ENCODE results near the gene ATP6V0D1. TPM values are rescaled to one million over a fixed set of nuclear protein-coding genes. Genes with fewer than 3 reads are reported as not detected.

The ATP6V0D1 gene
- total RNA-seq, 1 experiment from 2014 or later = 80.5 TPM

GRCh38 chr16:67463059-67463458, 17.9 kb downstream of the ATP6V0D1 start:
- no peaks in the 10 kb centered on the region for H3K27me3 ChIP-seq (replicated peaks)
- H3K27ac ChIP-seq = no peak overlapping the region
- H3K4me3 ChIP-seq = no peak overlapping the region
- H3K4me1 ChIP-seq (replicated peaks) = peaks cover 27% of the 10 kb centered on the region
- DNase-seq (ENCODE audit: low read depth in 1 of 2, low spot score in 2 of 2) = no peak
- H3K9me3 ChIP-seq (replicated peaks) = no peaks in the 10 kb centered on the region
- peaks cover 17% of the 10 kb centered on the region for H3K36me3 ChIP-seq

DNA sequence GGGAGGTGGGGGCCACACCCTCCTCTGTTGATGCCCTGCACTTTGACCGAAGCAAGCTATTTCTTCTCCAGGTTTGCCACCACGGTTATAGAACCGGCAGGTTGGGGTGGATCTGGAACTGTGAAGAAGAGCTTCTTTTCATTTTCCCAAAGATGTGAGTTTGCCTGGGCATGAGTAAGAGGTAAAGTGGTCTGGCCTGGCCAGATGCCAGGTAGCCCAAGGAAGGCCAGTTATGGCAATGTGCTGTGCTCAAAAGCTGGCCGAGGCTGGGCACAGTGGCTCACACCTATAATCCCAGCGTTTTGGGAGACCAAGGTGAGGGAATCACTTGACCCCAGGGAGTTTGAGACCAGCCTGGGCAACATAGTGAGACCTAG, 18.7 kb downstream of the ATP6V0D1 start:
- Histone ChIP-seq H3K4me1 (replicated peaks) (peaks cover 22% of the 10 kb centered on the region), H3K27ac (no peak overlapping the region), H3K36me3 (peaks cover 17% of the 10 kb centered on the region), H3K27me3 (replicated peaks) (no peaks in the 10 kb centered on the region), H3K4me3 (no peak overlapping the region), H3K9me3 (replicated peaks) (no peaks in the 10 kb centered on the region)
- DNase-seq (ENCODE audit: low read depth in 1 of 2, low spot score in 2 of 2) = no peak

DNA sequence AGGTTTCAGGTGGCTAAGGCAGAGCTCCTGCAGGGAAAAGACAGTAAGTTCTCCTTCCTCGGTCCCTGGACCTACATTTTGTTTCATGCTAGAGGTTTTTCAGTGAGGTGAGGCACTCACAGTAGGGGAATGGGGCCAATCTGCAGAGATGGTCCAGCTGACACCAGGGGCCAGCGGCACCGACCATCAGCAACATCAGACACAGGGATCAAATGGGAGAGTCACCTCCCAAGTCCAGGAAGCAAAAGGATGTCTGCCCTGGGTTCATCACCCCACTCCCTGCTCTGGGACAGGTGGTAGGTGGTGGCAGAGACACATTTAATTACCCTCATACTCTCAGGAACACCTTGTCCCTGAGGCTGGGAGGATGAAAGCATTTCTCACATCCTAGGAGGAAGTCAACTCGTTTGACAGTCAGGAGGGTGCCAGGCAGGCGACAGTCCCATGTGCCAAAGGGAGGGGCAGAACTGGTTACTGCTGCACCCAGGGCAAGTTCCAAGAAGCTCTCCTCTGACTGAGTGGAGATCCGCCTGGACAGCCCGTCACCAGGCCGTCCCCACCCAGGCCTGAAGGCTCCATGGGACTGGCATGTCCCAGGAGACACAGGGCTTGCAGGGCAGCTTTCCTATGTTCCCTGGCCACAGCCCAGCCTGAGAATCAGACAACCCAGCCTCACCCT, 19.2 kb downstream of the ATP6V0D1 start:
- Histone ChIP-seq H3K27me3 (replicated peaks) (no peaks in the 10 kb centered on the region), H3K36me3 (peaks cover 17% of the 10 kb centered on the region), H3K9me3 (replicated peaks) (no peaks in the 10 kb centered on the region), H3K4me1 (replicated peaks) (peaks cover 16% of the 10 kb centered on the region), H3K4me3 (no peak overlapping the region), H3K27ac (no peak overlapping the region)
- no peak for DNase-seq (ENCODE audit: low read depth in 1 of 2, low spot score in 2 of 2)

GRCh38 chr16:67460961-67461360, 20.0 kb downstream of the ATP6V0D1 start:
- DNase-seq (ENCODE audit: low read depth in 1 of 2, low spot score in 2 of 2) = no peak
- Histone ChIP-seq H3K4me3 (no peak overlapping the region), H3K27ac (no peak overlapping the region), H3K9me3 (replicated peaks) (no peaks in the 10 kb centered on the region), H3K36me3 (peaks cover 17% of the 10 kb centered on the region), H3K4me1 (replicated peaks) (peaks cover 8% of the 10 kb centered on the region), H3K27me3 (replicated peaks) (no peaks in the 10 kb centered on the region)

GRCh38 chr16:67460168-67460567, 20.8 kb downstream of the ATP6V0D1 start:
- peaks cover under 1% of the 10 kb centered on the region for H3K4me1 ChIP-seq (replicated peaks)
- H3K4me3 ChIP-seq = no peak overlapping the region
- no peaks in the 10 kb centered on the region for H3K27me3 ChIP-seq (replicated peaks)
- no peak overlapping the region for H3K27ac ChIP-seq
- DNase-seq (ENCODE audit: low read depth in 1 of 2, low spot score in 2 of 2) = no peak
- peaks cover 17% of the 10 kb centered on the region for H3K36me3 ChIP-seq
- no peaks in the 10 kb centered on the region for H3K9me3 ChIP-seq (replicated peaks)

- DNase-seq (ENCODE audit: low read depth in 1 of 2, low spot score in 2 of 2) = no peak
- Histone ChIP-seq H3K27ac (no peak overlapping the region), H3K27me3 (replicated peaks) (no peaks in the 10 kb centered on the region), H3K4me1 (replicated peaks) (no peaks in the 10 kb centered on the region), H3K36me3 (peaks cover 17% of the 10 kb centered on the region), H3K9me3 (replicated peaks) (no peaks in the 10 kb centered on the region), H3K4me3 (no peak overlapping the region)
Observed at GRCh38 chr16:67459861-67460150, 21.2 kb downstream of the ATP6V0D1 start.

DNA sequence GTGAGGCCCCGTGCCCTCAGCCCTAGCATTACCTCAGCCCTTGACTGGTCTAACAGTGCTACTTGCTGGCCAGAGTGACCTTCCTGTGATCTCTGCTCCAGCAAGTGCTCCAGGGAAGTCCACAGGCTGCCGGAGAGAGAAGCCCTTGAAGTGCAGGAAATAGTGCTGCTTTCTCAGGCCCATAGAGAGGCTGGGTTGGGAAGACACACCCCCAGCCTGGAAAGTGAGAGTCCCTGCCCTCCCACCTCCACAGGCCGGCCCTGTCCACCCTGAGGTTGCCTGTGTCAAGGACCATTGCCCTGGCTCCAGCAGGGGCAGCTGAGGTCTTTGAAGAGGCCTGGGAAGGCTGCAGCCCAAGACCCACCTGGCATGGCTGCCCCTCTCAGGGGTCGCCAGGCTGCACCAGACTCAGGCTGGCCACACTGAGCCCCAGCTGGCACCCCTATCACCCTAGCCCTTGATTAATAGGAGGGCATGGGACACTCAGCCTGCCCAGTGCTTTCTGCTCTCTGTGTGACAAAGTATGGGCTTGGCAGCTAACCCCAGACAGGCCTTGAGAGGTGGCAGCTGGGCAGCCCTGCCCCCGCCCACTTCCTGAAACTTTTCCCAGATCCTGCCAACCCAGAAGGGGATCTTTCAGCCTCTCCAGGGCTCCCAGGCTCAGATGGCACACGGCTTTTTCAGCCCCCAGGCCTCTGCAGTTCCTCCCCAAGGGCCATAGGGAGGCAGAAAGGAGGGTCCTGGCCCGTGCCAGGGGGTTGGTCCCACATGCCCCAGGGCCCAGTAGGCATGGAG, 21.7 kb downstream of the ATP6V0D1 start:
- Histone ChIP-seq H3K27me3 (replicated peaks) (no peaks in the 10 kb centered on the region), H3K27ac (no peak overlapping the region), H3K36me3 (peaks cover 17% of the 10 kb centered on the region), H3K9me3 (replicated peaks) (no peaks in the 10 kb centered on the region), H3K4me3 (no peak overlapping the region), H3K4me1 (replicated peaks) (no peaks in the 10 kb centered on the region)
- DNase-seq (ENCODE audit: low read depth in 1 of 2, low spot score in 2 of 2) = no peak

DNA sequence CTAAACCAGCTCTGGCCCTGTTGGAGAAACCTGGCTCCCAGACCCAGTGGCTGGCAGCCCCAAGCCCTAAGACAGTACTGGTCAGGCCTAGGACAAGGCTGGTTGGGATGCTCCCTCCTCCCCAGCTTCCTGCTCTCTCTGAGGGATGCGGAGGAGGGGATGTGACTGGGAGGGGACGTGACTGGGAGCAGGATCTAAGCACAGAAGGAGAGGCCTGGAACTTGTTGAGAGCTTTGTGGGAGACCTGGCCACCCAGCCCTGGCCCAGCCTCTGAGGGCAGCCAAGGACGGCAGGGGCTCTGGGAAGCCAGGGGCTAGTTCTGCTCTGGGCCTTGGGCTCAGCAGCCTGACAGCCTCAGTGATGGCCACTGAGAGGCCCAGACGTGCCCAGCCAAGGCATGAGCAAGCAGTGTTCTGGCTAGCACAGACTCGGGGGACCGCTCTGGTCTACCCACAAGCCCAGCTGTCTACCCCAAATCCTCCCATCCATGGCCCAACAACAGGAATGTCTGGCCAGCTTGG, 22.8 kb downstream of the ATP6V0D1 start:
- Histone ChIP-seq H3K36me3 (peaks cover 19% of the 10 kb centered on the region), H3K27me3 (replicated peaks) (no peaks in the 10 kb centered on the region), H3K9me3 (replicated peaks) (no peaks in the 10 kb centered on the region), H3K4me1 (replicated peaks) (no peaks in the 10 kb centered on the region), H3K27ac (no peak overlapping the region), H3K4me3 (no peak overlapping the region)
- DNase-seq (ENCODE audit: low read depth in 1 of 2, low spot score in 2 of 2) = no peak

DNA sequence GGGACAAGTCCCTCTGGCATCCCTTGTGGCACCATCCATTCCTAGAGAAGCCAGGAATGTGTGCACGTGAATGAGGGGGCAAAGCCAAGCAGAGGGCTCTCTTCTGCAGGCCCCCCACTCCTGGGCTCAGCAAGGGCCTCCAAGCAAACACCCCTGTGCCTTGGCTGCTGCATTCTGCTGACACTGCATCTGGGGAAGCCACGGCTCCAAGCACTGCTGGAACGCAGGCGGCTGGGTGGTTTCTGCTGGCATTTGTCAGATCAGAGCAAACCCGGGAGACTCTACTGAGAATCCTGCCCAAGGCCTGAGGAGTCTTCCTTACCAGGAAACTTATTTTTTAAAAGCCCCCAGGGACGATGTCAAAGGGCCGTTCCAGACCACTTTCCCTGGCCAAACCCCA, 23.3 kb downstream of the ATP6V0D1 start:
- Histone ChIP-seq H3K4me3 (no peak overlapping the region), H3K9me3 (replicated peaks) (no peaks in the 10 kb centered on the region), H3K36me3 (peaks cover 22% of the 10 kb centered on the region), H3K27me3 (replicated peaks) (no peaks in the 10 kb centered on the region), H3K4me1 (replicated peaks) (no peaks in the 10 kb centered on the region), H3K27ac (no peak overlapping the region)
- DNase-seq (ENCODE audit: low read depth in 1 of 2, low spot score in 2 of 2) = no peak

DNA sequence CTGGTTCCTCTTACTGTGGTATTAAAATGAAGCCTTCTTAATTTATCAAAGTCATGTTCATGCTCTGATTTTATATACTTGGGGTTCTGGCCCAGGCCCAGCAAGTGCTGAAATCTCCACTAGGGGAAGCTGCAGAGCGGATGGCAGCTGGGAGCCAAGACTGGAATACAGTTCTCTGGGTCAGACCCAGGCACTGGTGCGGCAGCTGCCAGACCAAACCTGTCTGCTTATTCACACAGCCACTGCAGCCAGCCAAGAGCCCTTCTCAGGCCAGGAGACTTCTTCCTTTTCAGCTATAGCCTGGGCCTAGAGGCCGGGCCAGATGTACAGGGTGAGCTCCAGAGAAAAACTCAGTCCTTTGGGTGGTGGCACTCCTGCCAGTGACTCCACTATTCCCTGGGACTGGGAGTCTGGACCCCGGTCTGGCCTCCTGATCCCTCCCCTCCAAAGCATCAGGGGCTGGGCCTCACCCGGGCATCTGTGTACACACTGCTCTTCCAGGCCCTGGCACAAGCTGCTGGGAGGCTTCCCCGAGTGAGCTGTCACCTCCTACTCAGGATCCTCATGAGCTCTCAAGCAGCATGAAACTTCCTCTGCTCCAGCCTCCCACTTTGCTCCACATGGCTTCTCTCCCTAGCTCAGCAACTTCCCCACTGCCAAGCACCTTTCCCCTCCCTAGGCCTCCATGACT, 24.4 kb downstream of the ATP6V0D1 start:
- Histone ChIP-seq H3K4me3 (no peak overlapping the region), H3K27me3 (replicated peaks) (no peaks in the 10 kb centered on the region), H3K36me3 (peaks cover 23% of the 10 kb centered on the region), H3K4me1 (replicated peaks) (no peaks in the 10 kb centered on the region), H3K27ac (no peak overlapping the region), H3K9me3 (replicated peaks) (no peaks in the 10 kb centered on the region)
- DNase-seq (ENCODE audit: low read depth in 1 of 2, low spot score in 2 of 2) = no peak

- Histone ChIP-seq H3K9me3 (replicated peaks) (no peaks in the 10 kb centered on the region), H3K4me3 (no peak overlapping the region), H3K27ac (no peak overlapping the region), H3K36me3 (peaks cover 19% of the 10 kb centered on the region), H3K4me1 (replicated peaks) (no peaks in the 10 kb centered on the region), H3K27me3 (replicated peaks) (no peaks in the 10 kb centered on the region)
- no peak for DNase-seq (ENCODE audit: low read depth in 1 of 2, low spot score in 2 of 2)
Observed at GRCh38 chr16:67454852-67455251, 26.1 kb downstream of the ATP6V0D1 start.

DNA sequence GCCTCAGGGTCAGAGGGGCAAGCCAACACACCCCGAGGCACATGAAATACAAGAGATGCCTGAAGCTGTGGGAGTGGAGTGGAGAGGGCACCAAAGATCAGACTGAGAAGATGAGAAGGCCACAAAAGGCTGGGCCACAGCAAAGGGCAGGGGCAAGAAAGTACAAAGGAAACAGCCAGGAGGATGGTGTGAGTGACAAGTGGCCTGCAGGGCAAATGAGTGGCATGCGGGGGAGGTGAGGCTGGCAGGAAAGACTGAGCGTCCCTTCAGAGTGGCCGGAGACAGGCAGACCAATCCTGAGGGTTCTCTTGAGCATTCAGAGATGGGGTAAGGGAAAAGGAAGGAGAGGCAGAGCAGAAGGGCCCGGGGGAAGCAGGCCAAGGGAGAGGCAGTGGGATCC, 26.9 kb downstream of the ATP6V0D1 start:
- peaks cover 16% of the 10 kb centered on the region for H3K36me3 ChIP-seq
- H3K4me3 ChIP-seq = no peak overlapping the region
- no peaks in the 10 kb centered on the region for H3K27me3 ChIP-seq (replicated peaks)
- no peak overlapping the region for H3K27ac ChIP-seq
- no peak for DNase-seq (ENCODE audit: low read depth in 1 of 2, low spot score in 2 of 2)
- no peaks in the 10 kb centered on the region for H3K9me3 ChIP-seq (replicated peaks)
- H3K4me1 ChIP-seq (replicated peaks) = no peaks in the 10 kb centered on the region

- Histone ChIP-seq H3K36me3 (peaks cover 16% of the 10 kb centered on the region), H3K27ac (no peak overlapping the region), H3K4me3 (no peak overlapping the region), H3K27me3 (replicated peaks) (no peaks in the 10 kb centered on the region), H3K9me3 (replicated peaks) (no peaks in the 10 kb centered on the region), H3K4me1 (replicated peaks) (no peaks in the 10 kb centered on the region)
- DNase-seq (ENCODE audit: low read depth in 1 of 2, low spot score in 2 of 2) = no peak
Observed at GRCh38 chr16:67451704-67452435, 29.1 kb downstream of the ATP6V0D1 start.

All from SJSA1 (cell line).